Psoas muscle (tissue), 8 donors: ENCODE results near the gene TTLL11. TPM values are rescaled to one million over a fixed set of nuclear protein-coding genes. Genes with fewer than 3 reads are reported as not detected.

Experiments
- ATAC-seq, 4 donors: fragments of 200-7000 bp; cut with Tn5 transposase; one replicate each; pipeline ENCODE4 v1.9.1; 2020; ENCODE audit warnings: moderate library complexity in 3 of 4, mild to moderate bottlenecking in 2 of 4
- DNase-seq, 2 donors: peaks; one replicate each; pipeline ENCODE4 v3.0.0-alpha.2; 2020
- H3K27ac ChIP-seq: fragments of 200-600 bp; one replicate; pipeline ENCODE4 v1.8.0; 2022
- H3K27me3 ChIP-seq, 3 donors: fragments of 200-600 bp in 1 of 3; one replicate each; pipeline versions ENCODE4 v1.6.1 to v1.8.0; 2013 to 2022; ENCODE audit warnings: low read length in 2 of 3, mild to moderate bottlenecking in 2 of 3, moderate library complexity in 1 of 3; ENCODE audit not compliant: insufficient read depth in 3 of 3
- H3K36me3 ChIP-seq, 2 donors: fragments of 200-600 bp in 1 of 2; one replicate each; pipeline versions ENCODE4 v1.6.1 to v1.8.0; 2013 to 2022; ENCODE audit warnings: low read depth in 1 of 2, mild to moderate bottlenecking in 1 of 2, moderate library complexity in 1 of 2; ENCODE audit not compliant: insufficient read depth in 1 of 2
- H3K4me1 ChIP-seq: fragments of 200-600 bp; one replicate; pipeline ENCODE4 v1.8.0; 2022
- H3K4me3 ChIP-seq: fragments of 200-600 bp; one replicate; pipeline ENCODE4 v1.8.0; 2022; ENCODE audit warnings: mild to moderate bottlenecking
- H3K9me3 ChIP-seq: fragments of 200-600 bp; one replicate; pipeline ENCODE4 v1.8.0; 2022
- WGBS, 3 donors: extraction: QIAGEN DNeasy Blood & Tissue Kit; methylation state at CpG; one replicate each; pipeline versions ENCODE4 v1.1.6 to v1.1.7; 2013; 5-methylcytosine and 5-hydroxymethylcytosine counted together
- intact Hi-C, 2 donors: fragments of 100-400 bp; cut with DNase I; formaldehyde crosslinking; loops; one replicate each; pipeline versions ENCODE4 v1.11.0 to v1.14.2; 2022
- polyA plus RNA-seq, 3 donors: library from polyadenylated mRNA; stranded (reverse); fragments of 200-250 nt; gene quantifications; one replicate each; pipeline ENCODE4 v1.2.3, GENCODE V29; 2013
- total RNA-seq, 4 donors: library from RNA; stranded (reverse); fragmentation: NEBNext Ultra II Directional in 2 of 4; extraction: Animal tissue kit (Norgen Biotek cat#: 25700) in 2 of 4; gene quantifications; one replicate each; pipeline versions ENCODE4 v1.2.1 to v1.2.4, GENCODE V29; 2021 to 2023
- TF ChIP-seq, protein P1 (sequence below): fragments of 200-600 bp; IDR thresholded peaks from one replicate; pipeline ENCODE4 v1.8.0; 2022; ENCODE audit warnings: antibody characterized with exemption
- donor health status: healthy with polysubstance abuse.
- donor health status: DM: no; HTN: no; CAD: no; lungs with moderate emphysema.
- donor health status: Bipolar disorder and iron deficiency.
- donor health status: healthy.
- donor health status: DM: yes; HTN: yes; CAD: no.
- donor health status: DM: no; HTN: no; CAD: no.
- donor health status: DM: no; HTN: no; CAD: no.
- donor health status: DM: yes; HTN: yes; CAD: no.

Gene TTLL11
- total and polyA plus RNA-seq, 7 donors, result 15.1 to 56.4 (median 19.3) TPM

DNA sequence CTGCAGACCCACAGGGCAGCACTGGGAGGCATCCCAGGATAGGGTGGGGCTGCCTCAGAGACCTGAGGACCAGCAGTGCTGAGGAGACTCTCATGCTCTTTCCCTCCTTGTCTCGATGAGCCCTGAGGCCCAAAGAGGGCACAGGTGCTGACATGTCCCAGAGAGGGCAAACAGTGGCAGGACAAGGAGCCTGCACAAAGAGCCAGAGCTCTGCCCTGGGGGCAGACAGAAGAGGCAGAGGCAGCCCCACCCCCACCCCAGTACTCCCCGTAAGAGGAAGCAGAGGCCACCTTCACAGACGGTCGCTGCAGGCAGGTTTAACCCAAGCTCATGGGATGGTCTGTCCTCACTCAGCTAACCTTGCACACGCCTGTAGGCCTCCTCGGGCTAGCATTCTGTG, 29.4 kb upstream of the TTLL11 start:
- Histone ChIP-seq H3K4me1 (peaks cover 6% of the 10 kb centered on the region), H3K36me3 (no peaks in the 10 kb centered on the region), H3K27ac (no peak overlapping the region), H3K9me3 (no peaks in the 10 kb centered on the region), H3K27me3 (peaks cover 0 to 13% (median 0%) of the 10 kb centered on the region in 3 donors), H3K4me3 (no peak overlapping the region)
- intact Hi-C loops, result loop anchor here (10.0 kb wide), 3 partner anchors 332 to 692 kb away; partner anchors contain the start of gene OR1K1 (in 1 of the 2)
- TF ChIP-seq, protein P1, sequence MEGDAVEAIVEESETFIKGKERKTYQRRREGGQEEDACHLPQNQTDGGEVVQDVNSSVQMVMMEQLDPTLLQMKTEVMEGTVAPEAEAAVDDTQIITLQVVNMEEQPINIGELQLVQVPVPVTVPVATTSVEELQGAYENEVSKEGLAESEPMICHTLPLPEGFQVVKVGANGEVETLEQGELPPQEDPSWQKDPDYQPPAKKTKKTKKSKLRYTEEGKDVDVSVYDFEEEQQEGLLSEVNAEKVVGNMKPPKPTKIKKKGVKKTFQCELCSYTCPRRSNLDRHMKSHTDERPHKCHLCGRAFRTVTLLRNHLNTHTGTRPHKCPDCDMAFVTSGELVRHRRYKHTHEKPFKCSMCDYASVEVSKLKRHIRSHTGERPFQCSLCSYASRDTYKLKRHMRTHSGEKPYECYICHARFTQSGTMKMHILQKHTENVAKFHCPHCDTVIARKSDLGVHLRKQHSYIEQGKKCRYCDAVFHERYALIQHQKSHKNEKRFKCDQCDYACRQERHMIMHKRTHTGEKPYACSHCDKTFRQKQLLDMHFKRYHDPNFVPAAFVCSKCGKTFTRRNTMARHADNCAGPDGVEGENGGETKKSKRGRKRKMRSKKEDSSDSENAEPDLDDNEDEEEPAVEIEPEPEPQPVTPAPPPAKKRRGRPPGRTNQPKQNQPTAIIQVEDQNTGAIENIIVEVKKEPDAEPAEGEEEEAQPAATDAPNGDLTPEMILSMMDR, result no peak
- no peak for DNase-seq
- ATAC-seq, result no peak
- 63 to 73% (median 69%) methylated on average over 6 of the region's 6 CpGs for WGBS, 3 donors

DNA sequence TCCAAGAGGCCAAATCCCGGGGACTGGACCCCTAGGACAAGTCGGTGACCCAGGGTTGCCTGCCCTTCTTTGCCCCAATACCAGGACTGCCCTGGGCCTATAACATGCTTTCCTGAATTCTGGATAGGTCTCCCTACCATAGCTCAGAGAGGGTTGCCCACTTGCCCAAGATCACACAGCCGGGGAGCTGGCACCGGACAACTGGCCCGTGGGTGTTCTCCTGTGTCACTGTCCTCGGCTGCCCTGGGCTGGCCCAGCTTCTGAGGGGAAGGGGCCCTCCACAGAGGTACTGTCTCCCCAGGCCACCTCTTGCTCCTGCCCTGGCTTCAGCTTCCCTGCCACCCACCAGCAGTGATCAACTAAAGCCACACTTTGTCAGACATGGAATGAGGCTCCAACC, 28.8 kb upstream of the TTLL11 start:
- Histone ChIP-seq H3K9me3 (no peaks in the 10 kb centered on the region), H3K4me1 (peaks cover 6% of the 10 kb centered on the region), H3K4me3 (no peak overlapping the region), H3K27me3 (peaks cover 0 to 13% (median 0%) of the 10 kb centered on the region in 3 donors), H3K36me3 (no peaks in the 10 kb centered on the region), H3K27ac (no peak overlapping the region)
- ATAC-seq, result no peak
- TF ChIP-seq, protein P1, result no peak
- intact Hi-C loops, result loop anchor here (10.0 kb wide), 3 partner anchors 333 to 693 kb away; partner anchors contain the start of gene OR1K1 (in 1 of the 2)
- no peak for DNase-seq
- WGBS, 3 donors, result 86 to 89% (median 87%) methylated on average over 6 of the region's 6 CpGs

DNA sequence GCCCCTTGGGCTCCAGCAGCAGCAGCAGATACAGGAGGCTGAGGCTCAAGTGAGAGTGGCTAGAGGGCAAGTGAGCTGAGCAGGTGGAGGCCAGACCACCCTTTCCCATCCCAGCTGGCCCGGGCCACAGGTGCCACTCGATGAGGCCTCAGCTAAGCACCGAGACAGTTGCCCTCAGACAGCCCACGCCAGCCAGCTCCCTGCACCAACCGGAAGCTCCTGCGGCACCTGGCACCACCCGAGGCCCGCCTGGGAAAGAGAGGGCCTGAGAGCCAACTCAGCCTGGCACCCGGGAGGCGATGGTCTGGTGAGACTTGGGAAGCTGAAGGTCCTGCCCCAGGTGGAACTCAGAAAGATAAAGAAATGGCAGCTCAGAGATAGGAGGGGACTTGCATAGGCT, 28.3 kb upstream of the TTLL11 start:
- intact Hi-C loops, result loop anchor here (10.0 kb wide), 3 partner anchors 333 to 693 kb away; partner anchors contain the start of gene OR1K1 (in 1 of the 2)
- DNase-seq (no peak), ATAC-seq (no peak)
- H3K4me3 ChIP-seq, result no peak overlapping the region
- no peak overlapping the region for H3K27ac ChIP-seq
- WGBS, 3 donors, result 72 to 85% (median 77%) methylated on average over 9 to 10 of the region's 10 CpGs
- TF ChIP-seq, protein P1, result no peak
- H3K9me3 ChIP-seq, result no peaks in the 10 kb centered on the region
- H3K4me1 ChIP-seq, result peaks cover 3% of the 10 kb centered on the region
- peaks cover 0 to 7% (median 0%) of the 10 kb centered on the region in 3 donors for H3K27me3 ChIP-seq
- H3K36me3 ChIP-seq, result no peaks in the 10 kb centered on the region

DNA sequence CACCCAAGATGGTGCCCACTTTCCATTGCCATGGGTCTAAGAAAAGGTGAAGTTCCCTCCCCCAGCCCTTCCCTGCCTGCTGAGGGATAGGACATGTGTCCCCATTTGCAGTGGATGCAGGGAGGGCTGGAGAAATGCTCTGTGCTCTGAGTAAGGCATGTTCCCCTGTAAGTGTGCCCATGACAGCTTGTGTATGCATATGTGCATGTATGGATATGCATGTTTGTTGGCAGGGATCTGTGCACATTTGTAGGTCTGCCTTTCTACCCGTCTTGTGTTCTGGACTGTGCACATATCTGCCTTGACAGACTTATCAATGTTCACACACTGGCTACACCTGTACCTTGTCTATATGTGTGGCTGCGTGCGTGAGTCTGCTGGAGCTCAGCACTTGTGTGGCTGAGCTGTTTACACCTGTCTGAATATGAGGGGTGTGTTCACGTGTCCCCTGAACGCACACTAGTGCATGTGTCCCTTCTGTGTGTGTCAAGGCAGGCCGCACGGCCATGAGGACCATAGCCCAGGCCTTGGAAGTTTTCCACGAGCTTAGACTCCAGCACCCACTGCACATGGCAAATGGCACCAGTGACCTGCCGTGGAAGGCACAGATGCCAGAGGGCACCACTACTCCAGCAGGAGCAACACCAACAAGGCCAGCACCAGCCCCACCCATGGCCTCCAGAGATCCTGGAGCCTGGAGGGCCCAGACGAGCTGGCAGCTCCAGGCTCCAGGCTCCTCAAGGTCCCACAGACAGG, 27.4 kb upstream of the TTLL11 start:
- 84 to 87% (median 85%) methylated on average over 10 of the region's 10 CpGs for whole genome bisulfite sequencing, 3 donors
- H3K36me3 ChIP-seq, result no peaks in the 10 kb centered on the region
- H3K27me3 ChIP-seq, result no peaks in the 10 kb centered on the region
- no peaks in the 10 kb centered on the region for H3K9me3 ChIP-seq
- H3K4me1 ChIP-seq, result no peaks in the 10 kb centered on the region
- intact Hi-C loops, result loop anchor here (10.0 kb wide), 3 partner anchors 334 to 694 kb away; partner anchors contain the start of gene OR1K1 (in 1 of the 2)
- TF ChIP-seq, protein P1, result no peak
- ATAC-seq (no peak), DNase-seq (no peak)
- H3K27ac ChIP-seq, result no peak overlapping the region
- H3K4me3 ChIP-seq, result no peak overlapping the region
